B cell (primary cell): ENCODE results near the gene KCNK18. TPM values are rescaled to one million over a fixed set of nuclear protein-coding genes. Genes with fewer than 3 reads are reported as not detected.

Source experiments
- ATAC-seq: fragments of 200-7000 bp; cut with Tn5 transposase; one replicate; pipeline ENCODE4 v1.10.0; 2021; ENCODE audit warnings: low read depth, mild to moderate bottlenecking, moderate number of reproducible peaks, moderate library complexity
- CTCF ChIA-PET: fragments of 350-600 bp; sonication (Branson Sonifier 250); formaldehyde crosslinking; loops from one replicate; lab custom pipeline; 2021; ENCODE audit warnings: antibody characterized with exemption, inconsistent platforms; lab: Charles Lee
- POLR2A ChIA-PET: fragments of 350-600 bp; sonication (Branson Sonifier 250); formaldehyde crosslinking; loops from one replicate; lab custom pipeline; 2021; ENCODE audit warnings: antibody characterized with exemption; lab: Charles Lee
- DNase-seq: peaks from one replicate; pipeline ENCODE4 v3.0.0; 2013
- H2AFZ ChIP-seq: 2 replicates; pipeline ENCODE4 v1.6.1; 2012; ENCODE audit warnings: mild to moderate bottlenecking, low read depth, low read length; ENCODE audit not compliant: insufficient read depth, poor library complexity, severe bottlenecking
- H3K27ac ChIP-seq, 2 donors: 1 replicate in 1 of 2; 2 replicates in 1 of 2; pipeline ENCODE4 v1.5.1; 2012 to 2013; ENCODE audit warnings: low read length in 2 of 2, mild to moderate bottlenecking in 2 of 2, moderate library complexity in 1 of 2
- H3K27me3 ChIP-seq, 4 experiments: fragments of 200-600 bp in 1 of 4; sonication (generic) in 1 of 4; replicated peaks in 1 of 4; 1 replicate in 2 of 4; 2 replicates in 2 of 4; pipeline versions ENCODE4 v1.6.1 to v1.7.0; 2013 to 2016; ENCODE audit warnings: low read length in 3 of 4, mild to moderate bottlenecking in 2 of 4, mixed read lengths in 1 of 4, moderate library complexity in 1 of 4; ENCODE audit not compliant: insufficient read depth in 4 of 4, control insufficient read depth in 3 of 4; ENCODE audit errors: control extremely low read depth in 1 of 4
- H3K36me3 ChIP-seq, 2 experiments: replicated peaks in 1 of 2; 1 replicate in 1 of 2; 2 replicates in 1 of 2; pipeline versions ENCODE4 v1.6.1 to v1.7.1; 2013; ENCODE audit warnings: low read length in 1 of 2; ENCODE audit not compliant: insufficient read depth in 2 of 2, control insufficient read depth in 1 of 2; ENCODE audit errors: control extremely low read depth in 1 of 2, extremely low read depth in 1 of 2
- H3K4me1 ChIP-seq, 2 donors: fragments of 200-600 bp in 1 of 2; sonication (generic) in 1 of 2; 1 replicate in 1 of 2; 2 replicates in 1 of 2; pipeline versions ENCODE4 v1.5.1 to v1.6.1; 2013 to 2017; ENCODE audit warnings: low read length in 2 of 2; ENCODE audit not compliant: control insufficient read depth in 2 of 2, insufficient read depth in 2 of 2
- H3K4me2 ChIP-seq: replicated peaks from 2 replicates; pipeline ENCODE3; 2012; ENCODE audit warnings: mild to moderate bottlenecking, low read depth, low read length; ENCODE audit not compliant: poor library complexity, severe bottlenecking
- H3K4me3 ChIP-seq, 5 experiments: fragments of 200-600 bp in 1 of 5; sonication (generic) in 1 of 5; 1 replicate in 3 of 5; 2 replicates in 2 of 5; pipeline versions ENCODE4 v1.5.1 to v1.7.0; 2011 to 2016; ENCODE audit warnings: low read length in 4 of 5, mild to moderate bottlenecking in 4 of 5, low read depth in 2 of 5, control low read depth in 1 of 5, moderate library complexity in 1 of 5; ENCODE audit not compliant: insufficient read depth in 1 of 5; ENCODE audit errors: control extremely low read depth in 1 of 5, extremely low read depth in 1 of 5
- H3K79me2 ChIP-seq: fragments of 200-600 bp; sonication (generic); one replicate; pipeline ENCODE4 v1.6.0; 2016; ENCODE audit warnings: low read length; ENCODE audit not compliant: control insufficient read depth, insufficient read depth
- H3K9ac ChIP-seq: fragments of 200-600 bp; sonication (generic); 2 replicates; pipeline ENCODE4 v1.6.1; 2017; ENCODE audit warnings: mild to moderate bottlenecking, low read length, moderate library complexity
- H3K9me3 ChIP-seq, 3 donors: one replicate each; pipeline versions ENCODE4 v1.6.1 to v1.7.1; 2013; ENCODE audit warnings: low read length in 2 of 3; ENCODE audit not compliant: control insufficient read depth in 2 of 3, insufficient read depth in 1 of 3; ENCODE audit errors: control extremely low read depth in 1 of 3
- H4K20me1 ChIP-seq: 2 replicates; pipeline ENCODE4 v1.6.0; 2012; ENCODE audit warnings: mild to moderate bottlenecking, low read length; ENCODE audit not compliant: insufficient read depth, control insufficient read depth, poor library complexity, severe bottlenecking
- H3K27ac Mint-ChIP-seq: one replicate; pipeline ENCODE4 v1.8.0; 2021; ENCODE audit warnings: mixed read lengths
- H3K27me3 Mint-ChIP-seq: one replicate; pipeline ENCODE4 v1.8.0; 2021; ENCODE audit warnings: mixed read lengths
- H3K4me1 Mint-ChIP-seq: one replicate; pipeline ENCODE4 v1.8.0; 2021; ENCODE audit warnings: mixed read lengths
- H3K4me3 Mint-ChIP-seq: one replicate; pipeline ENCODE4 v1.8.0; 2021; ENCODE audit warnings: mixed read lengths
- H3K9me3 Mint-ChIP-seq: one replicate; pipeline ENCODE4 v1.8.0; 2022; ENCODE audit warnings: mixed read lengths; ENCODE audit not compliant: insufficient read depth
- EZH2 ChIP-seq: IDR thresholded peaks from 2 replicates; pipeline ENCODE4 v1.6.1; 2012; ENCODE audit warnings: borderline replicate concordance, low read depth, mild to moderate bottlenecking, moderate library complexity, low read length; ENCODE audit not compliant: insufficient read depth, poor library complexity, severe bottlenecking
- WGBS: methylation state at CpG from one replicate; pipeline ENCODE4 v1.1.5; 2013; ENCODE audit warnings: missing lambda C conversion rate; ENCODE audit not compliant: insufficient coverage; 5-methylcytosine and 5-hydroxymethylcytosine counted together
- intact Hi-C: fragments of 100-400 bp; cut with micrococcal nuclease; formaldehyde crosslinking; loops from one replicate; pipeline ENCODE4 v1.10.0; 2022
- polyA plus RNA-seq: library from polyadenylated mRNA; depleted of rRNA; stranded (reverse); fragments of >200 nt; gene quantifications from 2 replicates; pipeline ENCODE4 v1.2.3, GENCODE V29; 2012
- total RNA-seq, 2 donors: library from RNA; stranded (reverse); fragments of 120-200 nt in 1 of 2; gene quantifications; 1 replicate in 1 of 2; 2 replicates in 1 of 2; pipeline versions ENCODE4 v1.2.3 to v1.2.4, GENCODE V29; 2013 to 2022
- TF ChIP-seq, protein P1 (sequence below): fragments of 200-600 bp; IDR thresholded peaks from one replicate; pipeline ENCODE4 v1.8.0; 2022; ENCODE audit warnings: antibody characterized with exemption, mild to moderate bottlenecking

The KCNK18 gene
- total and polyA plus RNA-seq, 2 donors (not counting 1 experiment from before 2014, with no cell fraction given), result not detected

- POLR2A ChIA-PET, result no interaction called here
- Histone ChIP-seq H2AFZ (no peak overlapping the region), H3K27ac (no peak overlapping the region), H3K4me2 (no peak overlapping the region), H3K79me2 (no peaks in the 10 kb centered on the region), H3K9ac (no peak overlapping the region), H4K20me1 (no peaks in the 10 kb centered on the region), H3K36me3 (no peaks in the 10 kb centered on the region), H3K4me1 (peaks cover 14 to 15% of the 10 kb centered on the region in 2 donors), H3K4me3 (no peak overlapping the region), H3K27me3 (peaks cover 0 to 25% (median 8%) of the 10 kb centered on the region in 4 experiments), H3K9me3 (peaks cover 0 to 5% (median 0%) of the 10 kb centered on the region in 3 donors)
- peaks cover 14% of the 10 kb centered on the region for H3K4me1 Mint-ChIP-seq
- H3K27me3 Mint-ChIP-seq, result peaks cover 32% of the 10 kb centered on the region
- DNase-seq (no peak), ATAC-seq (no peak)
- CTCF ChIA-PET, result interaction anchor here (1.6 to 4.7 kb wide), 4 partner anchors 10 to 1023 kb away, joined by 5 to 69 read pairs (median 28); no protein-coding TSS in a partner anchor
- 91% methylated on average over 6 of the region's 8 CpGs for WGBS
- no peak overlapping the region for H3K27ac Mint-ChIP-seq
- intact Hi-C loops, result loop anchor here (5.0 kb wide), 1 partner anchor 159 kb away; the partner anchor contains the start of gene PDZD8
- H3K9me3 Mint-ChIP-seq, result no peaks in the 10 kb centered on the region
- no peak overlapping the region for H3K4me3 Mint-ChIP-seq
- no peak for TF ChIP-seq EZH2
- TF ChIP-seq, protein P1, sequence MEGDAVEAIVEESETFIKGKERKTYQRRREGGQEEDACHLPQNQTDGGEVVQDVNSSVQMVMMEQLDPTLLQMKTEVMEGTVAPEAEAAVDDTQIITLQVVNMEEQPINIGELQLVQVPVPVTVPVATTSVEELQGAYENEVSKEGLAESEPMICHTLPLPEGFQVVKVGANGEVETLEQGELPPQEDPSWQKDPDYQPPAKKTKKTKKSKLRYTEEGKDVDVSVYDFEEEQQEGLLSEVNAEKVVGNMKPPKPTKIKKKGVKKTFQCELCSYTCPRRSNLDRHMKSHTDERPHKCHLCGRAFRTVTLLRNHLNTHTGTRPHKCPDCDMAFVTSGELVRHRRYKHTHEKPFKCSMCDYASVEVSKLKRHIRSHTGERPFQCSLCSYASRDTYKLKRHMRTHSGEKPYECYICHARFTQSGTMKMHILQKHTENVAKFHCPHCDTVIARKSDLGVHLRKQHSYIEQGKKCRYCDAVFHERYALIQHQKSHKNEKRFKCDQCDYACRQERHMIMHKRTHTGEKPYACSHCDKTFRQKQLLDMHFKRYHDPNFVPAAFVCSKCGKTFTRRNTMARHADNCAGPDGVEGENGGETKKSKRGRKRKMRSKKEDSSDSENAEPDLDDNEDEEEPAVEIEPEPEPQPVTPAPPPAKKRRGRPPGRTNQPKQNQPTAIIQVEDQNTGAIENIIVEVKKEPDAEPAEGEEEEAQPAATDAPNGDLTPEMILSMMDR, result no peak
Measured at GRCh38 chr10:117218654-117219053, 21.4 kb downstream of the KCNK18 start.

- Histone ChIP-seq H2AFZ (no peak overlapping the region), H3K79me2 (no peaks in the 10 kb centered on the region), H3K9ac (no peak overlapping the region), H3K4me2 (no peak overlapping the region), H4K20me1 (no peaks in the 10 kb centered on the region), H3K4me3 (no peak overlapping the region), H3K27me3 (peaks cover 0 to 21% (median 6%) of the 10 kb centered on the region in 4 experiments), H3K27ac (no peak overlapping the region), H3K9me3 (peaks cover 0 to under 1% (median 0%) of the 10 kb centered on the region in 3 donors), H3K36me3 (no peaks in the 10 kb centered on the region), H3K4me1 (peaks cover 13 to 14% of the 10 kb centered on the region in 2 donors)
- DNase-seq, result no peak
- TF ChIP-seq, protein P1, result no peak
- TF ChIP-seq EZH2, result no peak
- 73% methylated on average over 7 of the region's 10 CpGs for WGBS
- POLR2A ChIA-PET, result no interaction called here
- H3K9me3 Mint-ChIP-seq, result no peaks in the 10 kb centered on the region
- CTCF ChIA-PET, result no interaction called here
- H3K4me3 Mint-ChIP-seq, result no peak overlapping the region
- peaks cover 25% of the 10 kb centered on the region for H3K27me3 Mint-ChIP-seq
- H3K4me1 Mint-ChIP-seq, result peaks cover 13% of the 10 kb centered on the region
- intact Hi-C loops, result no loop called here
- no peak for ATAC-seq
- no peak overlapping the region for H3K27ac Mint-ChIP-seq
Measured at GRCh38 chr10:117221156-117221711, 23.9 kb downstream of the KCNK18 start.
